Measurements from ENCODE around the gene SLC16A2. TPM values are rescaled to one million over a fixed set of nuclear protein-coding genes. Genes with fewer than 3 reads are reported as not detected.
"Not testable (repeated sequence)": the region's sequence is repeated elsewhere in the genome, so short reads cannot be mapped to it uniquely, and the experiment has no call there.

Gene SLC16A2
- total RNA-seq, 2 experiments from 2014 or later: 1.2 to 1.5 TPM

GRCh38 chrX:74510401-74510800, 89.1 kb downstream of the SLC16A2 start:
- Mint-ChIP-seq H3K36me3 (ENCODE audit: low read depth) (no peaks in the 10 kb centered on the region), H3K4me3 (no peak overlapping the region), H3K27me3 (peaks cover 1% of the 10 kb centered on the region), H3K4me1 (no peaks in the 10 kb centered on the region), H3K9me3 (ENCODE audit: low read depth) (no peaks in the 10 kb centered on the region), H3K27ac (no peak overlapping the region)
- POLR2A ChIA-PET: no interaction called here
- CTCF ChIA-PET: interaction anchor here (0.7 kb wide), 1 partner anchor 16 kb away, joined by 3 read pairs; no protein-coding TSS in a partner anchor
- DNase-seq: no peak
- intact Hi-C loops (cut with DNase I, micrococcal nuclease): loop anchor here in 1 of 2 experiments (10.0 kb wide), 1 partner anchor 64 kb away; no protein-coding TSS in a partner anchor
- ATAC-seq: no peak

DNA sequence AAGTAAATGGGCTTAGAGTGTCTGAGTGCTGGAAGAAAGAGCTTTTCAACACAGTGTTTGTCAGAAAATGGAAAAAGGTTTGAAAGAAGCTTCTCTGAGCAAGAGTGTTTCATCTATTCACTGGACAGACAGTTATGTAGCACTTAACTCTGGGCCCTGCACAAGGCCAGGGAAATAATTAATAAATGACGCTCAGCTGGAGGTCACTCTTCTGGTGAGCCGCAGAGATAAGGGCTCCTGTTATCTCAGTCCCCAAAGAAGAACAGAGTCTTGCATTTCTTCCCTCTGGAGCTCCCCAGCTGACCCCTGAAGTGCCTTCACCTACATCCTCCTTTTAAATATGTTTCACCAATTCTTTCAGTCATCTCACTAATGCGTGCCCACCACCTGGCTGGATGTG, 90.4 kb downstream of the SLC16A2 start:
- Mint-ChIP-seq H3K36me3 (ENCODE audit: low read depth) (no peaks in the 10 kb centered on the region), H3K4me3 (no peak overlapping the region), H3K4me1 (no peaks in the 10 kb centered on the region), H3K27ac (no peak overlapping the region), H3K27me3 (peaks cover 2% of the 10 kb centered on the region), H3K9me3 (ENCODE audit: low read depth) (no peaks in the 10 kb centered on the region)
- ATAC-seq: no peak
- DNase-seq: no peak
- intact Hi-C loops (cut with DNase I, micrococcal nuclease): loop anchor here in 1 of 2 experiments (10.0 kb wide), 1 partner anchor 63 kb away; no protein-coding TSS in a partner anchor
- CTCF ChIA-PET: no interaction called here
- POLR2A ChIA-PET: no interaction called here

GRCh38 chrX:74514384-74514783, 93.1 kb downstream of the SLC16A2 start:
- ATAC-seq: no peak
- ChIA-PET POLR2A (no interaction called here), CTCF (no interaction called here)
- H3K9me3 Mint-ChIP-seq (ENCODE audit: low read depth): no peaks in the 10 kb centered on the region
- intact Hi-C loops (cut with DNase I, micrococcal nuclease): loop anchor here in 1 of 2 experiments (10.0 kb wide), 1 partner anchor 60 kb away; no protein-coding TSS in a partner anchor
- no peak overlapping the region for H3K4me3 Mint-ChIP-seq
- H3K27me3 Mint-ChIP-seq: peaks cover 2% of the 10 kb centered on the region
- H3K4me1 Mint-ChIP-seq: no peaks in the 10 kb centered on the region
- H3K27ac Mint-ChIP-seq: no peak overlapping the region
- DNase-seq: no peak
- H3K36me3 Mint-ChIP-seq (ENCODE audit: low read depth): no peaks in the 10 kb centered on the region

DNA sequence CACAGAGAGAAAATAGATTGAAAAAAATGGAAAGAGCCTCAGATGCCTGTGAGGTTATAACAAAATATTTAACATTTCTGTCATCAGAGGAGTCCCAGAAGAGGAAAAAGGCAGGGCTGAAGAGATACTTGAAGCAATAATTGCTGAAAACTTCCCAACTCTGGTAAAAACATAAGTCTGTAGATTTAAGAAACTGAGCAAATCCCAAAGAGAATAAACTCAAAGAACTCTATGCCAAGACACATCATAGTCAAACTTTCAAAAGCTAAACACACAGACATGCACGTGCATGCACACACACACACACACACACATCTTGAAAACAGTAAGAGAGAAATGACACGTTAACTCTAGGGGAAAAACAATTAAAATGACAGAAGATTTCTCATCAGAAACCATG, 94.1 kb downstream of the SLC16A2 start:
- H3K27ac Mint-ChIP-seq: no peak overlapping the region
- no peaks in the 10 kb centered on the region for H3K4me1 Mint-ChIP-seq
- H3K36me3 Mint-ChIP-seq (ENCODE audit: low read depth): no peaks in the 10 kb centered on the region
- ATAC-seq (no peak), DNase-seq (no peak)
- H3K27me3 Mint-ChIP-seq: peaks cover 2% of the 10 kb centered on the region
- no peak overlapping the region for H3K4me3 Mint-ChIP-seq
- intact Hi-C loops (cut with DNase I, micrococcal nuclease): loop anchor here in 1 of 2 experiments (10.0 kb wide), 1 partner anchor 59 kb away; no protein-coding TSS in a partner anchor
- ChIA-PET POLR2A (no interaction called here), CTCF (no interaction called here)
- no peaks in the 10 kb centered on the region for H3K9me3 Mint-ChIP-seq (ENCODE audit: low read depth)

DNA sequence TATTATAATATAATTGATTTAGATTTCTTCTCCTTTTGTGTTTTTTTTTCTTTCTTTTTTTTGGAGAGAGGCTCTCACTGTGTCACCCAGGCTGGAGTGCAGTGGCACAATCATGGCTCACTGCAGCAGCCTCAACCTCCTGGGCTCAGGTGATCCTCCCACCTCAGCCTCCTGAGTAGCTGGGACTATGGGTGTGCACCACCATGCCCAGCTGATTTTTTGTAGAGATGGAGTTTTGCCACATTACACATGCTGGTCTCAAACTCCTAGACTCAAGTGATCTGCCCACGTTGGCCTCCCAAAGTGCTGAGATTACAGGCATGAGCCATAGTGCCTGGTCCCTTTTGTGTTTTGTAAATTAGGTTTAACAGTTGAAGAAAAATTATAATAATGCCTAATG, 94.7 kb downstream of the SLC16A2 start:
- H3K4me1 Mint-ChIP-seq; DNase-seq; ATAC-seq; H3K4me3 Mint-ChIP-seq; POLR2A ChIA-PET; H3K27ac Mint-ChIP-seq; H3K9me3 Mint-ChIP-seq (ENCODE audit: low read depth); H3K27me3 Mint-ChIP-seq; H3K36me3 Mint-ChIP-seq (ENCODE audit: low read depth): not testable (repeated sequence)
- CTCF ChIA-PET: interaction anchor here (1.1 kb wide), 1 partner anchor 172 kb away, joined by 4 read pairs; no protein-coding TSS in a partner anchor
- intact Hi-C loops (cut with DNase I, micrococcal nuclease): loop anchor here in 1 of 2 experiments (10.0 kb wide), 1 partner anchor 59 kb away; no protein-coding TSS in a partner anchor

GRCh38 chrX:74519870-74520269, 98.6 kb downstream of the SLC16A2 start:
- intact Hi-C loops (cut with DNase I, micrococcal nuclease): loop anchor here in 1 of 2 experiments (10.0 kb wide), 1 partner anchor 55 kb away; no protein-coding TSS in a partner anchor
- CTCF ChIA-PET: interaction anchor here (0.5 to 1.1 kb wide), 2 partner anchors 13 to 26 kb away, joined by 3 read pairs; no protein-coding TSS in a partner anchor

GRCh38 chrX:74520291-74520690, 99.0 kb downstream of the SLC16A2 start:
- no peak for DNase-seq
- peaks cover 2% of the 10 kb centered on the region for H3K27me3 Mint-ChIP-seq
- H3K4me1 Mint-ChIP-seq: no peaks in the 10 kb centered on the region
- H3K36me3 Mint-ChIP-seq (ENCODE audit: low read depth): no peaks in the 10 kb centered on the region
- no peak for ATAC-seq
- POLR2A ChIA-PET: no interaction called here
- no peak overlapping the region for H3K4me3 Mint-ChIP-seq
- H3K9me3 Mint-ChIP-seq (ENCODE audit: low read depth): no peaks in the 10 kb centered on the region
- CTCF ChIA-PET: interaction anchor here (0.5 to 1.1 kb wide), 2 partner anchors 13 to 26 kb away, joined by 3 read pairs; no protein-coding TSS in a partner anchor
- intact Hi-C loops (cut with DNase I, micrococcal nuclease): no loop called here
- no peak overlapping the region for H3K27ac Mint-ChIP-seq

More at GRCh38 chrX:74519870-74520269, 98.6 kb downstream of the SLC16A2 start:
- H3K9me3 Mint-ChIP-seq (ENCODE audit: low read depth): no peaks in the 10 kb centered on the region
- no peak overlapping the region for H3K27ac Mint-ChIP-seq
- H3K4me3 Mint-ChIP-seq: no peak overlapping the region
- peaks cover 2% of the 10 kb centered on the region for H3K27me3 Mint-ChIP-seq
- POLR2A ChIA-PET: no interaction called here
- no peaks in the 10 kb centered on the region for H3K36me3 Mint-ChIP-seq (ENCODE audit: low read depth)
- ATAC-seq (no peak), DNase-seq (no peak)
- H3K4me1 Mint-ChIP-seq: no peaks in the 10 kb centered on the region

- intact Hi-C loops (cut with DNase I, micrococcal nuclease): no loop called here
- Mint-ChIP-seq H3K27ac (no peak overlapping the region), H3K27me3 (no peaks in the 10 kb centered on the region), H3K4me3 (no peak overlapping the region), H3K36me3 (ENCODE audit: low read depth) (no peaks in the 10 kb centered on the region), H3K4me1 (no peaks in the 10 kb centered on the region), H3K9me3 (ENCODE audit: low read depth) (no peaks in the 10 kb centered on the region)
- ChIA-PET POLR2A (no interaction called here), CTCF (no interaction called here)
- ATAC-seq: no peak
- DNase-seq: no peak
These were observed 99.6 kb downstream of the SLC16A2 start for GRCh38 chrX:74520896-74521295.

GRCh38 chrX:74521961-74522751, 100.9 kb downstream of the SLC16A2 start:
- ChIA-PET CTCF (interaction anchor here (1.2 kb wide), 1 partner anchor 12 kb away, joined by 3 read pairs; no protein-coding TSS in a partner anchor), POLR2A (no interaction called here)
- H3K9me3 Mint-ChIP-seq (ENCODE audit: low read depth): no peaks in the 10 kb centered on the region
- H3K27me3 Mint-ChIP-seq: no peaks in the 10 kb centered on the region
- no peak overlapping the region for H3K27ac Mint-ChIP-seq
- no peaks in the 10 kb centered on the region for H3K4me1 Mint-ChIP-seq
- no peak for DNase-seq
- intact Hi-C loops (cut with DNase I, micrococcal nuclease): no loop called here
- no peak for ATAC-seq
- no peaks in the 10 kb centered on the region for H3K36me3 Mint-ChIP-seq (ENCODE audit: low read depth)
- H3K4me3 Mint-ChIP-seq: no peak overlapping the region

DNA sequence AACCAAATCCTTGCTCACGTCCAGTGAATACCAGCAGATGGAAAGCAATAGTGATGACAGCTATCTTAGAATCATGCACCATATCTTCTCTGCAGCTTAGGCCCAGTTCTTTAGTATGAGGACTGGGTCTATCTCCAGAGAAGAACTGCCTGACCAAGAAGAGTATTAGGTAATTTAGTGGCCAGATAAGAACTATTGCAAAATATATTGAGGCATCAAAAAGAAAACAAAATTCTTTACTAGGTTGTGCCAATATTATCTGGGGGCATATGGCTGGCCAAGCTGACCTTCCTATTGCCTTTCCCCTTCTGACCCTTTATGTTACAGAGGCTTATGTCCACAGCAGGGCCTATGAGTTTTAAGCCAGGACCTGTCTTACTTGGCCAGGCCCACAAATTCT, 101.9 kb downstream of the SLC16A2 start:
- POLR2A ChIA-PET: no interaction called here
- Mint-ChIP-seq H3K9me3 (ENCODE audit: low read depth) (no peaks in the 10 kb centered on the region), H3K27ac (no peak overlapping the region), H3K4me3 (no peak overlapping the region), H3K27me3 (no peaks in the 10 kb centered on the region), H3K4me1 (no peaks in the 10 kb centered on the region), H3K36me3 (ENCODE audit: low read depth) (no peaks in the 10 kb centered on the region)
- no peak for ATAC-seq
- no peak for DNase-seq
- intact Hi-C loops (cut with DNase I, micrococcal nuclease): no loop called here
- CTCF ChIA-PET: interaction anchor here (1.2 kb wide), 1 partner anchor 8 kb away, joined by 3 read pairs; no protein-coding TSS in a partner anchor

- DNase-seq (no peak), ATAC-seq (no peak)
- intact Hi-C loops (cut with DNase I, micrococcal nuclease): no loop called here
- no peaks in the 10 kb centered on the region for H3K27me3 Mint-ChIP-seq
- ChIA-PET POLR2A (no interaction called here), CTCF (interaction anchor here (1.2 kb wide), 1 partner anchor 7 kb away, joined by 3 read pairs; no protein-coding TSS in a partner anchor)
- H3K4me1 Mint-ChIP-seq: no peaks in the 10 kb centered on the region
- no peak overlapping the region for H3K27ac Mint-ChIP-seq
- no peaks in the 10 kb centered on the region for H3K36me3 Mint-ChIP-seq (ENCODE audit: low read depth)
- H3K9me3 Mint-ChIP-seq (ENCODE audit: low read depth): no peaks in the 10 kb centered on the region
- H3K4me3 Mint-ChIP-seq: no peak overlapping the region
These were observed 102.8 kb downstream of the SLC16A2 start for GRCh38 chrX:74523870-74524735.
